Endothelial cell of umbilical vein (primary cell): ENCODE measurements around the gene SART1. TPM values are rescaled to one million over a fixed set of nuclear protein-coding genes. Genes with fewer than 3 reads are reported as not detected.

Experiments
- BruUV-seq: library from RNA; stranded (reverse); fragments of 400-500 nt; replicated peaks from 2 replicates; lab custom pipeline; 2021; lab: Mats Ljungman, UMichigan
- CTCF ChIA-PET: fragments of 300-600, 350-600 bp; sonication (Branson Sonifier 250); formaldehyde crosslinking; loops from one replicate; lab custom pipeline; 2021; ENCODE audit warnings: antibody characterized with exemption, inconsistent platforms; lab: Charles Lee
- POLR2A ChIA-PET: fragments of 300-600, 350-600 bp; sonication (Branson Sonifier 250); formaldehyde crosslinking; loops from one replicate; lab custom pipeline; 2021; ENCODE audit warnings: antibody characterized with exemption, inconsistent platforms; lab: Charles Lee
- DNase-seq: peaks from one replicate; pipeline ENCODE4 v3.0.0-alpha.2; 2011; ENCODE audit warnings: low read depth, low spot score
- FAIRE-seq: peaks from 2 replicates; lab custom pipeline; 2011; peaks lifted over from hg19 to GRCh38; lab: Jason Lieb, UNC
- H2AFZ ChIP-seq: 2 replicates; pipeline ENCODE4 v1.6.0; 2012; ENCODE audit warnings: low read depth, low read length, control low read depth, inconsistent platforms
- H3K27ac ChIP-seq: 2 replicates; pipeline ENCODE4 v1.5.1; 2011; ENCODE audit warnings: low read depth, mild to moderate bottlenecking, control low read depth, low read length, moderate library complexity; ENCODE audit not compliant: insufficient read depth
- H3K27me3 ChIP-seq, 2 experiments: 2 replicates each; pipeline versions ENCODE4 v1.6.0 to v1.6.1; 2011; ENCODE audit warnings: low read length in 2 of 2, mixed read lengths in 1 of 2; ENCODE audit not compliant: control insufficient read depth in 2 of 2, insufficient read depth in 2 of 2
- H3K36me3 ChIP-seq, 2 experiments: 2 replicates in 1 of 2; 3 replicates in 1 of 2; pipeline ENCODE4 v1.5.1; 2011; ENCODE audit warnings: low read length in 2 of 2, mild to moderate bottlenecking in 1 of 2, moderate library complexity in 1 of 2; ENCODE audit not compliant: control insufficient read depth in 2 of 2, insufficient read depth in 2 of 2; ENCODE audit errors: extremely low read depth in 1 of 2
- H3K4me1 ChIP-seq: 3 replicates; pipeline ENCODE4 v1.5.1; 2011; ENCODE audit warnings: mild to moderate bottlenecking, low read length; ENCODE audit not compliant: control insufficient read depth, insufficient read depth; ENCODE audit errors: extremely low read depth
- H3K4me2 ChIP-seq: 2 replicates; pipeline ENCODE4 v1.6.1; 2011; ENCODE audit warnings: low read length, control low read depth, mixed read lengths; ENCODE audit not compliant: insufficient read depth
- H3K4me3 ChIP-seq, 3 experiments: fragments of 200-600 bp in 1 of 3; sonication (generic), shearing (Covaris generic) in 1 of 3; replicated peaks in 1 of 3; 2 replicates each; pipeline ENCODE4 v1.5.1; 2011 to 2016; ENCODE audit warnings: control low read depth in 3 of 3, low read length in 3 of 3, mild to moderate bottlenecking in 2 of 3, inconsistent platforms in 1 of 3, low read depth in 1 of 3, moderate library complexity in 1 of 3; ENCODE audit not compliant: insufficient read depth in 1 of 3
- H3K79me2 ChIP-seq: 2 replicates; pipeline ENCODE4 v1.6.0; 2012; ENCODE audit warnings: low read length, inconsistent platforms; ENCODE audit not compliant: control insufficient read depth, insufficient read depth
- H3K9ac ChIP-seq: replicated peaks from 2 replicates; pipeline ENCODE3; 2011; ENCODE audit warnings: low read length, control low read depth; ENCODE audit not compliant: insufficient read depth; ENCODE audit errors: extremely low read depth
- H3K9me1 ChIP-seq: replicated peaks from 3 replicates; pipeline ENCODE4 v1.6.0; 2011; ENCODE audit warnings: mild to moderate bottlenecking, low read length; ENCODE audit not compliant: control insufficient read depth, insufficient read depth; ENCODE audit errors: extremely low read depth
- H3K9me3 ChIP-seq: replicated peaks from 2 replicates; pipeline ENCODE4 v1.5.1; 2012; ENCODE audit warnings: low read length, inconsistent platforms; ENCODE audit not compliant: control insufficient read depth, insufficient read depth
- H4K20me1 ChIP-seq: replicated peaks from 2 replicates; pipeline ENCODE3; 2011; ENCODE audit warnings: mild to moderate bottlenecking, low read length; ENCODE audit not compliant: control insufficient read depth, insufficient read depth; ENCODE audit errors: extremely low read depth
- EZH2 ChIP-seq: IDR thresholded peaks from 2 replicates; pipeline ENCODE4 v1.6.1; 2012; ENCODE audit warnings: borderline replicate concordance, low read depth, mild to moderate bottlenecking, moderate library complexity, low read length, inconsistent platforms; ENCODE audit not compliant: severe bottlenecking
- FOS ChIP-seq: IDR thresholded peaks from 2 replicates; pipeline ENCODE4 v1.6.1; 2011; ENCODE audit warnings: mild to moderate bottlenecking, low read length, moderate library complexity, borderline replicate concordance; ENCODE audit not compliant: insufficient read depth
- GATA2 ChIP-seq: IDR thresholded peaks from 2 replicates; pipeline ENCODE4 v1.7.0; 2011; ENCODE audit warnings: low read depth, mild to moderate bottlenecking, moderate library complexity, mixed read lengths, low read length; ENCODE audit not compliant: insufficient read length, insufficient read depth
- JUN ChIP-seq: IDR thresholded peaks from 2 replicates; pipeline ENCODE4 v1.6.1; 2011; ENCODE audit warnings: borderline replicate concordance, low read depth; ENCODE audit not compliant: insufficient read length, insufficient read depth
- MYC ChIP-seq: IDR thresholded peaks from one replicate; pipeline ENCODE4 v1.6.1; 2011; ENCODE audit warnings: mild to moderate bottlenecking, low read depth, low read length
- POLR2A ChIP-seq: IDR thresholded peaks from 2 replicates; pipeline ENCODE4 v1.6.1; 2012; ENCODE audit warnings: low read depth, mild to moderate bottlenecking, control low read depth, low read length
- POLR2AphosphoS5 ChIP-seq: IDR thresholded peaks from 2 replicates; pipeline ENCODE4 v1.6.1; 2012; ENCODE audit warnings: low read depth, mild to moderate bottlenecking, control low read depth, low read length, moderate library complexity; ENCODE audit not compliant: insufficient read depth
- dilution Hi-C: fragments of 300-500 bp; cut with MboI; formaldehyde crosslinking; loops from one replicate; pipeline ENCODE4 v1.15.0; 2019; ENCODE audit warnings: low sequenced_read_pairs; ENCODE audit not compliant: extremely low pct_ligation_motif_present
- intact Hi-C: fragments of 100-400 bp; cut with micrococcal nuclease; formaldehyde crosslinking; loops from one replicate; pipeline ENCODE4 v1.10.0; 2022
- polyA plus RNA-seq, 4 experiments: library from polyadenylated mRNA; depleted of rRNA in 3 of 4; stranded (reverse) in 3 of 4; unstranded in 1 of 4; fragments of >200 nt; gene quantifications; 2 replicates each; pipeline versions ENCODE4 v1.2.1 to v1.2.3, GENCODE V29; 2011 to 2012; ENCODE audit warnings: missing spikeins in 1 of 4
- total RNA-seq: library from RNA; stranded (reverse); gene quantifications from 2 replicates; pipeline ENCODE4 v1.2.3, GENCODE V29; 2021
- TF ChIP-seq, protein P1 (sequence below): IDR thresholded peaks from 2 replicates; pipeline ENCODE4 v1.6.1; 2011; ENCODE audit not compliant: insufficient read depth, insufficient read length
- TF ChIP-seq, protein P2 (sequence below), 2 donors: IDR thresholded peaks; 1 replicate in 1 of 2; 2 replicates in 1 of 2; pipeline ENCODE4 v1.5.1; 2011; ENCODE audit warnings: low read length in 2 of 2, mild to moderate bottlenecking in 2 of 2, moderate library complexity in 2 of 2, control low read depth in 1 of 2, inconsistent platforms in 1 of 2, low read depth in 1 of 2; ENCODE audit not compliant: insufficient read depth in 1 of 2; ENCODE audit errors: extremely low read depth in 1 of 2

SART1 gene
- total and polyA plus RNA-seq, 2 donors (not counting 3 experiments of a cell fraction or from before 2014, with no cell fraction given), result 21.8 to 62.7 TPM

DNA sequence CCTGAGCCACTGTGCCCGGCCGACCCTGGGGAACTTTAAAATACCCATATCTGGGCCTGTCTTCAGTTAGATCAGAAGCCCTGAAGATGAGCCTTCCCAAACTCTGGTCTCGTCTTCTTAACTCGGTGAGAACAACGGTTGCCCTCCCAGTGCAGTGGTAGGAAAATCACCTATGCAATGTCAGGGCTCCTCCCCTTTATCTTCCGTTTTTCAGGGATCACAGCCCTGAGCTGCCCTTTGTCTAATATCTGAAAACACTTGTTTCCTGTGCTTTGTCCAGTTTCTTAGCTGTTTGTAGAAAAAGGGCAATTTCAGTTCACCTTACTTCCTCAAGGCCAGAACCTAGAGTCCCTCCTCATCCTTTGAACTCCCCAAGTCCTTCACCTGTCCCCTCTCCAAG, 32.9 kb upstream of the SART1 start:
- H3K27me3 ChIP-seq, result no peaks in the 10 kb centered on the region
- ChIA-PET POLR2A (interaction anchor here (0.5 kb wide), 1 partner anchor 46 kb away, joined by 5 read pairs; no protein-coding TSS in a partner anchor), CTCF (interaction anchor here (1.0 kb wide), 1 partner anchor 12 kb away, joined by 3 read pairs; no protein-coding TSS in a partner anchor)
- dilution Hi-C loops (no loop called here), intact Hi-C loops (no loop called here)
- no peaks in the 10 kb centered on the region for H4K20me1 ChIP-seq
- H3K9ac ChIP-seq, result no peak overlapping the region
- no peak overlapping the region for H3K27ac ChIP-seq
- no peak overlapping the region for H2AFZ ChIP-seq
- peaks cover 0 to 3% of the 10 kb centered on the region in 2 experiments for H3K36me3 ChIP-seq
- H3K4me1 ChIP-seq, result no peaks in the 10 kb centered on the region
- FAIRE-seq, result no peak
- no peaks in the 10 kb centered on the region for H3K9me3 ChIP-seq
- no TSS peak for BruUV-seq
- DNase-seq, result no peak
- no peak overlapping the region for H3K4me2 ChIP-seq
- TF ChIP-seq, protein P1, sequence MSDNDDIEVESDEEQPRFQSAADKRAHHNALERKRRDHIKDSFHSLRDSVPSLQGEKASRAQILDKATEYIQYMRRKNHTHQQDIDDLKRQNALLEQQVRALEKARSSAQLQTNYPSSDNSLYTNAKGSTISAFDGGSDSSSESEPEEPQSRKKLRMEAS, result no peak
- TF ChIP-seq POLR2A, result no peak
- TF ChIP-seq GATA2, result no peak
- TF ChIP-seq POLR2AphosphoS5, result no peak
- TF ChIP-seq JUN, result no peak
- TF ChIP-seq FOS, result no peak
- TF ChIP-seq MYC, result no peak
- TF ChIP-seq, protein P2, sequence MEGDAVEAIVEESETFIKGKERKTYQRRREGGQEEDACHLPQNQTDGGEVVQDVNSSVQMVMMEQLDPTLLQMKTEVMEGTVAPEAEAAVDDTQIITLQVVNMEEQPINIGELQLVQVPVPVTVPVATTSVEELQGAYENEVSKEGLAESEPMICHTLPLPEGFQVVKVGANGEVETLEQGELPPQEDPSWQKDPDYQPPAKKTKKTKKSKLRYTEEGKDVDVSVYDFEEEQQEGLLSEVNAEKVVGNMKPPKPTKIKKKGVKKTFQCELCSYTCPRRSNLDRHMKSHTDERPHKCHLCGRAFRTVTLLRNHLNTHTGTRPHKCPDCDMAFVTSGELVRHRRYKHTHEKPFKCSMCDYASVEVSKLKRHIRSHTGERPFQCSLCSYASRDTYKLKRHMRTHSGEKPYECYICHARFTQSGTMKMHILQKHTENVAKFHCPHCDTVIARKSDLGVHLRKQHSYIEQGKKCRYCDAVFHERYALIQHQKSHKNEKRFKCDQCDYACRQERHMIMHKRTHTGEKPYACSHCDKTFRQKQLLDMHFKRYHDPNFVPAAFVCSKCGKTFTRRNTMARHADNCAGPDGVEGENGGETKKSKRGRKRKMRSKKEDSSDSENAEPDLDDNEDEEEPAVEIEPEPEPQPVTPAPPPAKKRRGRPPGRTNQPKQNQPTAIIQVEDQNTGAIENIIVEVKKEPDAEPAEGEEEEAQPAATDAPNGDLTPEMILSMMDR (IDR thresholded peaks at IDR 0.05; ENCODE audit: extremely low read depth in 1 of 2, insufficient read depth in 1 of 2, low read depth in 1 of 2, low read length in 2 of 2), result no peak
- no peak for TF ChIP-seq EZH2
- H3K4me3 ChIP-seq, result no peak overlapping the region
- no peaks in the 10 kb centered on the region for H3K79me2 ChIP-seq
- no peaks in the 10 kb centered on the region for H3K9me1 ChIP-seq
